Loucy (cell line): ENCODE data around the gene APOL4.
"Not testable (repeated sequence)": the region's sequence is repeated elsewhere in the genome, so short reads cannot be mapped to it uniquely, and the experiment has no call there.

Source experiments
- H2AFZ ChIP-seq: fragments of 200-600 bp; sonication (generic); 2 replicates; pipeline ENCODE4 v1.6.0; 2016; ENCODE audit warnings: antibody characterized with exemption, mild to moderate bottlenecking, low read length, moderate library complexity
- H3F3A ChIP-seq: fragments of 200-600 bp; 2 replicates; pipeline ENCODE4 v1.6.0; 2016; ENCODE audit warnings: antibody characterized with exemption, low read depth, mild to moderate bottlenecking
- H3K27me3 ChIP-seq: fragments of 200-600 bp; sonication (generic); 2 replicates; pipeline ENCODE4 v1.6.1; 2014; ENCODE audit warnings: low read length, mild to moderate bottlenecking; ENCODE audit not compliant: insufficient read depth, poor library complexity, severe bottlenecking
- H3K36me3 ChIP-seq: fragments of 200-600 bp; sonication (generic); 2 replicates; pipeline ENCODE4 v1.6.1; 2016; ENCODE audit warnings: low read length; ENCODE audit not compliant: insufficient read depth
- H3K4me1 ChIP-seq: fragments of 200-600 bp; sonication (generic); 2 replicates; pipeline ENCODE4 v1.5.1; 2014; ENCODE audit warnings: low read length, mild to moderate bottlenecking; ENCODE audit not compliant: insufficient read depth, poor library complexity, severe bottlenecking
- H3K4me2 ChIP-seq: fragments of 200-600 bp; sonication (generic); 2 replicates; pipeline ENCODE4 v1.6.0; 2014; ENCODE audit warnings: antibody characterized with exemption, low read length, low read depth, mild to moderate bottlenecking; ENCODE audit not compliant: poor library complexity, severe bottlenecking
- H3K4me3 ChIP-seq: fragments of 200-600 bp; sonication (generic); 2 replicates; pipeline ENCODE4 v1.5.1; 2014; ENCODE audit warnings: low read length, mild to moderate bottlenecking, mixed read lengths; ENCODE audit not compliant: poor library complexity, severe bottlenecking
- H3K79me2 ChIP-seq: fragments of 200-600 bp; sonication (generic); 2 replicates; pipeline ENCODE4 v1.6.1; 2014; ENCODE audit warnings: low read length; ENCODE audit not compliant: insufficient read depth
- H3K9ac ChIP-seq: fragments of 200-600 bp; sonication (generic); 2 replicates; pipeline ENCODE4 v1.6.0; 2014; ENCODE audit warnings: mild to moderate bottlenecking, low read depth, low read length, moderate library complexity; ENCODE audit not compliant: poor library complexity, severe bottlenecking
- H3K9me2 ChIP-seq: fragments of 200-600 bp; sonication (generic); replicated peaks from 2 replicates; pipeline ENCODE4 v1.6.1; 2016; ENCODE audit warnings: low read depth, low read length, mixed read lengths
- H3K9me3 ChIP-seq: fragments of 200-600 bp; sonication (generic); 2 replicates; pipeline ENCODE4 v1.6.1; 2014; ENCODE audit warnings: mild to moderate bottlenecking, antibody characterized with exemption, low read length, low read depth; ENCODE audit not compliant: insufficient read depth
- H4K20me1 ChIP-seq: fragments of 200-600 bp; sonication (generic); 2 replicates; pipeline ENCODE4 v1.6.0; 2014; ENCODE audit warnings: antibody characterized with exemption, low read length, mild to moderate bottlenecking; ENCODE audit not compliant: insufficient read depth, poor library complexity, severe bottlenecking
- EZH2phosphoT487 ChIP-seq: fragments of 200-600 bp; IDR thresholded peaks from 2 replicates; pipeline ENCODE4 v1.6.1; 2018; ENCODE audit warnings: antibody characterized with exemption, mild to moderate bottlenecking, moderate library complexity, borderline replicate concordance
- TF ChIP-seq, protein P1 (sequence below): fragments of 200-600 bp; sonication (generic); conservative IDR thresholded peaks from 2 replicates; pipeline ENCODE4 v1.5.1; 2014; ENCODE audit warnings: mild to moderate bottlenecking, antibody characterized with exemption, low read length

The APOL4 gene

DNA sequence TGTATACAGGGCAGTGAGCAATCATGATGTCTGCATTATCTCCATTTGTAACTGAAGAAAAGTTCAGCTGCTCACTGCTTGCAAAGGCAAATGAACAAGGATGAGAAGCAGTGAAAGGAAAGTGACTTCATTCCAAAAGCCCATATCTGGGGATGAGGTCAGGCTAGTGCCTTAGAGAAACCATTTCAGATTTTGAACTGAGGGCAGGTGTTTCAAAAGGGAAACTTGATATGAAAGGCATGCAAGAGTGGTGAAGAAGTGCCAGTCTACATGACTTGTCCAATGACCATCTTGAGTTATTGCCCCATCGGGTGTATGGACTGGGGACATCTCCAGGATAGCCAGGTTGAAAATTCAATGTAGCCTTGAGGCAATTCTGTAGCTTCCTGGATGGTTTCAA, 7.3 kb upstream of the APOL4 start:
- H3K27me3 ChIP-seq, result no peaks in the 10 kb centered on the region
- H3K79me2 ChIP-seq, result no peaks in the 10 kb centered on the region
- no peak overlapping the region for H3K4me2 ChIP-seq
- H3K9ac ChIP-seq, result no peak overlapping the region
- 0 out of 2 replicates have a peak, but pooled peaks cover 8% of the 10 kb centered on the region for H3K9me3 ChIP-seq
- no peaks in the 10 kb centered on the region for H3K9me2 ChIP-seq
- H3K4me1 ChIP-seq, result peaks cover 18% of the 10 kb centered on the region
- H3F3A ChIP-seq, result no peaks in the 10 kb centered on the region
- no peak for TF ChIP-seq EZH2phosphoT487
- TF ChIP-seq, protein P1, sequence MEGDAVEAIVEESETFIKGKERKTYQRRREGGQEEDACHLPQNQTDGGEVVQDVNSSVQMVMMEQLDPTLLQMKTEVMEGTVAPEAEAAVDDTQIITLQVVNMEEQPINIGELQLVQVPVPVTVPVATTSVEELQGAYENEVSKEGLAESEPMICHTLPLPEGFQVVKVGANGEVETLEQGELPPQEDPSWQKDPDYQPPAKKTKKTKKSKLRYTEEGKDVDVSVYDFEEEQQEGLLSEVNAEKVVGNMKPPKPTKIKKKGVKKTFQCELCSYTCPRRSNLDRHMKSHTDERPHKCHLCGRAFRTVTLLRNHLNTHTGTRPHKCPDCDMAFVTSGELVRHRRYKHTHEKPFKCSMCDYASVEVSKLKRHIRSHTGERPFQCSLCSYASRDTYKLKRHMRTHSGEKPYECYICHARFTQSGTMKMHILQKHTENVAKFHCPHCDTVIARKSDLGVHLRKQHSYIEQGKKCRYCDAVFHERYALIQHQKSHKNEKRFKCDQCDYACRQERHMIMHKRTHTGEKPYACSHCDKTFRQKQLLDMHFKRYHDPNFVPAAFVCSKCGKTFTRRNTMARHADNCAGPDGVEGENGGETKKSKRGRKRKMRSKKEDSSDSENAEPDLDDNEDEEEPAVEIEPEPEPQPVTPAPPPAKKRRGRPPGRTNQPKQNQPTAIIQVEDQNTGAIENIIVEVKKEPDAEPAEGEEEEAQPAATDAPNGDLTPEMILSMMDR, result no peak
- no peaks in the 10 kb centered on the region for H4K20me1 ChIP-seq
- H3K36me3 ChIP-seq, result no peaks in the 10 kb centered on the region
- no peak overlapping the region for H2AFZ ChIP-seq
- H3K4me3 ChIP-seq, result no peak overlapping the region

DNA sequence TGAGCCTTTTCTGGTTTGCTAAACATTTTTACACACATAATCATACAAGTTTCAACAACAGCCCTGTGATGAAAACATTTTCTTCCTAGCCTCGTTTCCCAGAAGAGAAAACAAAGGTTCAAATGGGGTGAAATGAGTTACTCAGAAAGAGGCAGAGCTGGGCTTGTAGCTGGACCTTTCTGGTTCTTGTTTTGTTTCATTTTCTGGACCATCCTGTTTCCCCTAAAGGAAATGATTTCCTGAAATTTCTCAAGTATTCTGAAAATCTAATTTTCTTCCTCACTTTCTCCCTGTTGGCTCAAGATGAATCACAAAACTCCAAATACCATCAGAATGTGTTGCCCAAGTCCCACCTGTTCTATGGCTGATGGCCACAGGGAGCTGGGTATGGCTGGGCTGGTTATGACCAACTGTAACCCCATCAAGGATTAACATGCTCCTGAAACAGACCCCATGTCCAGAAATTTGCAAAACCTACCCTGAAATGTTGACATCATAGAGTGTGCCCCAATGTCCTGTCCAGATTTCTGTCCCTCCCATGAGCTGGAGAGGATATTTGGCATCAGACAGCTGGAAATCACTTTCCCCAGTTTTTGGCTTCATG, 6.7 kb upstream of the APOL4 start:
- H3F3A ChIP-seq, result no peaks in the 10 kb centered on the region
- 0 out of 2 replicates have a peak, but pooled peaks cover 8% of the 10 kb centered on the region for H3K9me3 ChIP-seq
- H3K9me2 ChIP-seq, result no peaks in the 10 kb centered on the region
- TF ChIP-seq, protein P1, result no peak
- H3K9ac ChIP-seq, result no peak overlapping the region
- no peak overlapping the region for H3K4me2 ChIP-seq
- no peak overlapping the region for H2AFZ ChIP-seq
- no peak overlapping the region for H3K4me3 ChIP-seq
- H3K79me2 ChIP-seq, result no peaks in the 10 kb centered on the region
- no peaks in the 10 kb centered on the region for H4K20me1 ChIP-seq
- no peaks in the 10 kb centered on the region for H3K27me3 ChIP-seq
- no peaks in the 10 kb centered on the region for H3K36me3 ChIP-seq
- peaks cover 18% of the 10 kb centered on the region for H3K4me1 ChIP-seq

DNA sequence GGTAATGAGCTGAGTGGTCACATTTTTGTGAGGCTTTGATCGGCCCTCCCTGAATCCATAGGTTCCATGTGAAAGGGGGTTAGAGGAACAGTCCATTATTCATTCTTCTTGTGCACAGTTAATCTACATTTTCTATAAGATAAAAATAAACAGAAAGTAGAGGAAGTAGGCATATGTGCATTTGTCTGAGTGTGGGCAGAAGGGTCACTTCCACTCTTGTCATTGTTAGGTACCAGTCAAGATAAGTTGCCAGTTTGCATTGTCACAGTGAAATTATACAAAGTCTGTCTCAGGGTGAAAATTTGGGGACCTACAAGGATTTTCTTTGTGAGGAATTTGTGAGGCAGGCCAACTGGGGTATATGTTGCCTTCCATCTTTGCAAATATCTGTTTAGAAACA, 4.6 kb upstream of the APOL4 start:
- no peaks in the 10 kb centered on the region for H3F3A ChIP-seq
- no peak overlapping the region; the same call in 1 of the 2 replicates for H2AFZ ChIP-seq
- TF ChIP-seq EZH2phosphoT487, result no peak
- TF ChIP-seq, protein P1, result no peak

DNA sequence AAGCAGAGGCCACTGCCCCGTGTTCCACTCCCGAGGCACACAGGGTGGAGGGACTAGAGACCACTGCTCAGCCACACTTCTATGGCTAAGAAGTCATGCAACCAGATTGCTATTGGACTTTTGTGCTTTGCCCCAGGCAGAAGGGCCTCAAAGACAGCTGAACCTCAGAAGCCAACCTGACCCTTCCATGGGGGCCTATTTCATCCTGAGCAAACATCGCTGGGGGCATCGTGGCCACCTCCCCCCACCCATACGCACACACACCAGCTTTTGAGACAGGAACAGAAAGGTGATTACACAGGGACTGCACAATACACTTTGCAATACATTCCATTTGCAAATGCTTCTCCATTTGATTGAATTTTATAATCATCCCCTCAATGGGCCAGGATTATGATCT, 4.0 kb upstream of the APOL4 start:
- H3K27me3 ChIP-seq, H4K20me1 ChIP-seq, H3K4me1 ChIP-seq, H3K9ac ChIP-seq, H3K9me3 ChIP-seq, H3K79me2 ChIP-seq, H3K36me3 ChIP-seq, H3K4me3 ChIP-seq, H3F3A ChIP-seq, H3K9me2 ChIP-seq, H3K4me2 ChIP-seq, H2AFZ ChIP-seq: not testable (repeated sequence)

More for the DNA sequence above, 4.6 kb upstream of the APOL4 start:
- no peaks in the 10 kb centered on the region for H3K79me2 ChIP-seq
- H3K9me2 ChIP-seq, result no peaks in the 10 kb centered on the region
- H4K20me1 ChIP-seq, result no peaks in the 10 kb centered on the region
- H3K9me3 ChIP-seq, result 0 out of 2 replicates have a peak, but pooled peaks cover 8% of the 10 kb centered on the region
- no peak overlapping the region for H3K4me2 ChIP-seq
- no peak overlapping the region for H3K4me3 ChIP-seq
- no peaks in the 10 kb centered on the region for H3K36me3 ChIP-seq
- H3K4me1 ChIP-seq, result peaks cover 9% of the 10 kb centered on the region
- H3K9ac ChIP-seq, result no peak overlapping the region
- H3K27me3 ChIP-seq, result no peaks in the 10 kb centered on the region
